ENCODE results near the gene TRIML1.

TRIML1 gene, protein sequence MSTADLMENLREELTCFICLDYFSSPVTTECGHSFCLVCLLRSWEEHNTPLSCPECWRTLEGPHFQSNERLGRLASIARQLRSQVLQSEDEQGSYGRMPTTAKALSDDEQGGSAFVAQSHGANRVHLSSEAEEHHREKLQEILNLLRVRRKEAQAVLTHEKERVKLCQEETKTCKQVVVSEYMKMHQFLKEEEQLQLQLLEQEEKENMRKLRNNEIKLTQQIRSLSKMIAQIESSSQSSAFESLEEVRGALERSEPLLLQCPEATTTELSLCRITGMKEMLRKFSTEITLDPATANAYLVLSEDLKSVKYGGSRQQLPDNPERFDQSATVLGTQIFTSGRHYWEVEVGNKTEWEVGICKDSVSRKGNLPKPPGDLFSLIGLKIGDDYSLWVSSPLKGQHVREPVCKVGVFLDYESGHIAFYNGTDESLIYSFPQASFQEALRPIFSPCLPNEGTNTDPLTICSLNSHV

DNA sequence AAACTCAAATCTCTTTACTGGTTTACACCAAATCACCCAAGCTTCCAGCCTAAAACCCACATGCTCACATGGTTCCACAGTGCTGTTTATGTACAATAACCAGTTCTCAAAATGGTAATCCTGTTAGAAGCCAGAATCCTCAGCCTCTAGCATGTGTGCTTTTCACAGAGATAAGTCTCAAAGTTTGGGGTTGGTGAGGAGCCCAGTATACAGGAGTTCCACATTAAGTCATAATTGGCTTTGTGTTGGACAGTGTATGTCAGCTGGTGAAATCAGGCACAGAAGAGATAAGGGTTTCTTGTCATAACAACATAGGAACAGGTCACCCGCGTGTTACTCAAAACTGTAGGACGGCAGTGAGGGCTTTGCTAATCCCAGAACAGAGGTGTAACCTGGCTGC lies at the start of gene TRIML1:
TRIML1 (plus strand) TSS at position 301 of the 400 bp plus-strand sequence. CDS start 118 bp downstream, outside the sequence.
- no peak for DNase-seq

DNA sequence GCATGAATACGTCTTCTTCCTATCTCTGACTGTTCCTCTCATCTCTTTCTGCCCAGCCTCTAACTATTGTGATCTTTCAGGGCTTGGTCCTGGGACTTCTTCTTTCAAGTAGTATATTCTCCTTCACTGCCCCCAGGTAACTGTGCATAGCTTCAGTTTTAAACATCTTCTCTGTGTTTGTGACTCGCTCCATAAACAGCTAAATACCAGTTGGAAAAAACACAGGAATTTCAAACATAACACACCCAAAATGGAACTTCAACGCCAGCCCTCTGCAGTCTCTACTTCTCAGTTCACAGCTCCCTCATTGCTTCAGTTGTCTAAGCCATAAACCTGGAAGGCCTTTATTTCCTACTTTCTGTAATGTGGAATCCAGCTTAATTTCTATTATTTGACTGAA lies 46.4 kb upstream of the TRIML1 start:
- DNase-seq, result no peak

DNA sequence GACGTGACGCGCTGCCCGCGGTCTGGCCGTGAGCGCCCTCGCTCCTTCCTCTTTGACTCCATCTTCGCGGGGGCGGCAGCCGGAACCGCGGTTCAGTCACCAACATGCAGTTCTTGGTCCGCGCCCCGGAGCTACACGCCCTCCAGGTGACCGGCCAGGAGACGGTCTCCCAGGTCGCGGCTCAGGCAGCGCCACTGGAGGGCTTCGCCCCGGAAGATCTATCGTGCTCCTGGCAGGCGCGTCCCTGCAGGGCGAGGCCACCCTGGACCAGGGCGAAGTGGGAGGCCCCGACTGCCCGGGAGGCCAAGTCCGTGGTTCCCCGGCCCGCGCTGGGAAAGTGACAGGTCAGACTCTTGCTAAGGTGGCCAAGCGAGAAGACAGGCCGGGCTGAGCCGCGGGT lies 32.8 kb upstream of the TRIML1 start:
- no peak for DNase-seq

DNA sequence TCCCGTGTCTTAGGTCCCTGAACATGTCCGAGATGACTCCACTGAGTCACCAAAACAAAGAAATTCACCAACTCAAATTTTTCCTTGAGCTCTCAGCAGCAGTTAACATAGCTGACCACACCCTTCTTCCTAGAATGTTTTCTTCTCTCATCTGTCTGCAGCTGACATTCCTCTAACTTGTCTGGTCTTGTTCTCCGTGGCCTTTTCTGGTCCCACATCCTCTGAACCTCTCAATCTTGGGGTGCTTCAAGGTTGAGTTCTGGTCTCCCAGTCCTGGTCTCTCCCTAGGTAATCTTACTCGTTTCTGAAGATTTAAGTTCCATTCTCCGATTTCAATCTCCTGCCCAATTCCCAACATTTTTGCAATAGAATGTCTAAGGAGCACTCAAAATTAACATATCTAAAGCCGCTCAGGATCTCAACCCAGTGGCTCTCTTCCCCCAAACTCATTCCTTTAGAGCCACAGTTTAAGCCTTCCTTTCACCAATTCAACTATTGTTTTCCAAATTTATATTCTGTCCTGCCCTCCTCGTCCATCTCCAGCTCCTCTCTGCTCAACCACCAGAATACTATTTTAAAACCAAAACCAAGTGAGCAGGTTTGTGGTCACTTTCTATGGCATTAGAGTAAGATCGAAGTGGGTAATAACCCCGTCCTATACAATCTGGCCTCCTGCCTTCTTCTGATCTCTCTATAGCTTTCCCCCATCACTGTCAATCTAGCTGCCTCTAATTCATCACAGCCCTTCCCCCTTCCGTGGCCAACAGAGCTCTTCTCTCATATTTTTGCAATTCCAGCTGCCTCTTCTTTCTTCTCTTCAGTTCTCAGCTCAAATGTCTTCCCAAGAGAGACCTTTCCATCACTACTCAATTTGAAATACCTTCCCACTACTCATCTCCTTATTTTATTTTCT lies 31.1 kb upstream of the TRIML1 start:
- no peak for DNase-seq

DNA sequence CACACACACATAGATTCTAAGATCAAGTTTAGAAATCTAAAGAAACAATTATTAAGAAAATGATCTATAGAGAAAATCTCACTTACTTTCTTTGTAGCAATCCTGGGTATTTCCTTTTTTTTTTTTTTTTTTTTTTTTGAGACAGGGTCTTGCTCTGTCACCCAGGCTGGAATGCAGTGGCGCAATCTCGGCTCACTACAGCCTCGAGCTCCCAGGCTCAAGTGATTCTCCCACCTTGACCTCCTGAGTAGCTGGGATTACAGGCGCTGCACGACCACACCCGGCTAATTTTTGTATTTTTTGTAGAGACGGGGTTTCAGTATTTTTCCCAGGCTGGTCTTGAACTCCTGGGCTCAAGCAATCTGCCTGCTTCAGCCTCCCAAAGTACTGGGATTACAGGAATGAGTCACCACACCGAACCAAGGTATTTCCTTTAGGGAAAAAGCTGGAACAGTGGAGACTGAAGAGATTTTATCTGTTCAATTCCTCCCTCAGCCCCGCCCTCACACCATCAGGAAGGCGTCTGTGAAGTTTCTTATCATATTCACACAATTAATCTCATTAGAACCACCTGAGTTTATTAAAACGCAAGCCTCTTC lies 30.0 kb upstream of the TRIML1 start, which contains the start of gene TRIML2:
TRIML2 (minus strand) TSS at position 447 of the 599 bp plus-strand sequence. CDS start 4,235 bp downstream, outside the sequence.
- no peak for DNase-seq

DNA sequence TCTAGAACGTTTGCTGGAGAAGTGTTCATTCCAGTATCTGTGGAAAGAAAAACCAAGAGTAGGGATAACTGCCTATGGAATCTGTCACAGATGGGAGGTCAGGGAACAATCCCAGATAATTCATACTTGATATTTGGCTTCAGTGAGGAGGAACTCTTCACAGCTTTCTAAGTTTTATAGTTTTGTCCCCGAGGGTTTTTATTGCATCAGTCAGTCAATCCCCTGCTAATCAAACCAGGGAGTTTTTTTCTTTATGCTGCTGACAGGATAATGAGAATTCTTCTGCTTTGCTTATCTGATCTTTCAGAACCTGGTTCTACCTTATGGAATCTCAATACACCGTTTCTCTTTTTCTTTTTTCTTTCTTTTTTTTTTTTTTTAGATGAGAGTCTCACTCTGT lies 29.2 kb upstream of the TRIML1 start:
- no peak for DNase-seq

DNA sequence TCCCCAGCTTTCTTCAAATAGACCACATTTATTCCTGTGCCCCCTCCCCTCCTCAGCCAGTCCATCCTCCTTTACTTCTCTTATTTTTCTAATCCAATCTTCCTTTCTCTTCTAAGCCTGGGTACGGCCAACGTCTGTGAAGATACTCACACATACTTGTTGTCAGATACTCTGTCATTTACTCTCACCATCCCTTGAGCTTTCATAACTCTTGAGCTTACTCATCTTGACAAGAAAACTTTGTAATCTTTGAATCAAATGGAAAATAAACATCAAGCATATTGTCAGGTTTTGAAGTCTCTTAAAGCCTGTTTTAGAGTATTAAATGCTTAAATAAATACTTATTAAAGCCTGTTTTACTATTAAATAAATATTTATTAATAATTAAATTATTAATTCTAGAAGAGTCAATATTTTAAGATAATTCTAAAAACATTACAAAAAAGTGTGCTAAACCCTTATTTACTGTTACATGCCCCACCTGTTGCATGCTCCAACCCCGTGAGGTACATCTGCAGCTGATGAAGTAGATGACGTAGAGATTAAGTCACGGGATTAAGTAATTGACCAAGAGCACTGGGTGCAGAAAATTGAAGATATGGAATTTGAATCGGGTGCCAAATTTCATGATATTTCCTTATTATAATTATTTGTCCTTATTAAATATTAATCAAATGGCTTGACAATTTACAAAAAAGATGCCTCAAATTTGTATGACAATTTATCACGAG lies 28.3 kb upstream of the TRIML1 start:
- no peak for DNase-seq

DNA sequence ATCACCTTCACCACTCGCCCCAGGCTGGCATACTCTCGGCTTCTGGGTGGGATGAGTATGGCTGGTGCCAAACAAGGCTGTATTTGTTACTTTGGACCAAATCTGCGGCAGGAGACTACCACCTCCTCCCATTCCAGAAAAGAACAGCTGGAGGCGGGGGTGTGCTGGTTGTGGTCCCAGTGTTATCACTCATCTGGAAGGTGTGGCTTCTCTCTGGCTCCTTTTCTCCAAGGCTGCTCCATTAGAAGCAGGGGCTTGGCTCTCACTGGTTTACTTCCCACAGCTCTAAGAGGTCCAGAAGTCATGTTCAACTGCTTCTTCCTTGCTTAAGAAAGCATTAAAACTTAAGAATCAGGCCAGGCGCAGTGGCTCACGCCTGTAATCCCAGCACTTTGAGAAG lies 27.3 kb upstream of the TRIML1 start:
- DNase-seq, result no peak

DNA sequence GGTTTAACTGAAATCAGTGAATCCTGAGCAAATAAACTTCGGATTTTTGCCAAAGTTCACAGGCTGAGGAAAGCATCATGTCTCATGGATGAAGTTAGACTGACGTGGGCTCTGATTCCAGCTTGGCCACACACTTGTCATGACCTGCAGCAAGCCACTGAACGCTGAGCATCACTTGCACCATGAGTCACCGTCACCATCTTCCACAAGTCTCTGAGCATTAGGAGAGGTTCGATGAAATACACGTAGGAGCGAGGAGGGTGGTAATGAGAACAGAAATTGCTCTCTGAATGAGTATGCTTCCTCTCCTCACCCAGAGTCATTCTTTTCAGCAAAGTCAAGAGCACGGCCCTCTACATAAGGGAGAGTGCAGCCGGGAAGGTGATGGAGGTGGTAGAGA lies 26.1 kb upstream of the TRIML1 start:
- no peak for DNase-seq

DNA sequence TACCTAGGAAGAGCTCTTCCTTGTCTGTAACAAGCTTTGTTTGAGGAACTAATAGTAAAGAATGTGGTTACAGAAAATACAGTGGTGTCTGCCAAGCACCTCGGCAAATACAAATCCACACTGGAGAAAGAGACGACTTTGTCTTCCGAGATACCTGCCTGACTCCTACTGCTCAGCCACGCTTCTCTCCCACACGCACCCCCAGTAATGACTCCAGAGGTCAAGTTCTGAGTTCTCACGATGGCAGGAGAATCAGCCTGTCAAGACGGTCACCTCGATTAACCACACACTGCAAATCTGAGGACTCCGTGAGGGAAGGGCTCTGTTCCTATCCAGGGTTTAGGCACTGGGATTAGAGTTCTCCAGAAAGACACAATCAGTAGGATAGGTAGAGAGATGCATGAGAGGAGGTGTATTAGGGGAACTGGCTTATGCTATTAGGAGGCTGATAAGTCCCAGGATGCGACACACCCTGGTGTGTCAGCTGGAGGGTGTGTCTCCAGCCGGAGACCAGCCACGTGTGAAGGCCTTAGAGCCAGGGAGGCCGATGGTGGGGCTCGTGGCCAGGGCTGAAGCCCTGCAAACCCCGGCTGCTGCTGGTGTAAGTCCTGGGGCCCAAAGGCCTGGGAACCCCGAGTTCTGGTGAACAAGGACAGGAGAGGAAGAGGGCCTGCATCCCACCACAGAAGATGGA lies 21.5 kb upstream of the TRIML1 start:
- DNase-seq, result no peak

DNA sequence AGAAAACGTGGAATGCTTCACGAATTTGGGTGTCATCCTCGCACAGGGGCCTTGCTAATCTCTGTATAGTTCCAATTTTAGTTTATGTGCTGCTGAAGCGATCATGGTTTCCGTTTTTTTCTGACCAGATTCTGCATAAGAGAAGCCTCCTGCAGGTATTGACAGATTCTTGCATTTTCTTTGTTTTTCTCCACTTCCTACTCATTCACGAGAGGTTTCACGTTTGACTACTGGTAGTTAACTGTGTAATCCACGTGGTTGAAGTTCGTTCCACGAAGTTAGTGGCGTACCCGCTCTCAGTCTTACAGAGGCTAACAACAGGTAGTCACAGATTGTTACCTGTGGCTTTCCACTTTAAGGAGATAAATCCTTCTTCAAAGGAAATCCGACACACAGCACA lies 17.7 kb upstream of the TRIML1 start:
- DNase-seq, result no peak

DNA sequence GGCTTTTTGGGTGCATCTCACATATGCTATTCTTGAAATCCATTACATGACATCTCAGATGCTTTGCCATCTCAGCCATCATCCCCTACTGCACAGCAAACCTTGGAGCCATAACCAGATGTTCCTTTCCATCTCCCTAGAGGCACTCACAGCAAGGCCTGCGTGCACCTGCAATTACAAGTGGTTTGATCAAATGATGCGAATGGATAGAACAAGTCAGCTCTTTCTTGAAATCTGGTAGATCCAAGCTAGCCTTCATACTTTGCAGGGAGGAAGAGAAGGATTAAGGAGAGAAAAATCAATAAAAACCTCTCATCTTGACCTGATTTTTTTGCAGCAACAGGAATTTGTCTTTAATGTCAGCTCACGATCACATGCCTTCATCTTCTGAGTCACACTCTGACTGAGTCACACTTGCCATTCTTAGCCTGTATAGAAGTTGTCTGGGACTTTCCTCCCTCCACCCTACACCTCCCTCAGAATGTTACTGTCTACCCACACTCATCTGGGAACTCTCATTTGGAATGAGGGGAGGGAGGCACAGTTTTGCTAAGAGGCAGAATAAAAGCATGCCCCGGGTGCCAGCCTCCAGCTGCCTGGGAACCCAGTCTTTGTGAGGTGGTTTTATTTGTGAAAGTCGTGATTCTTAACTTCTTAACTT lies 11.9 kb upstream of the TRIML1 start:
- DNase-seq, result no peak

DNA sequence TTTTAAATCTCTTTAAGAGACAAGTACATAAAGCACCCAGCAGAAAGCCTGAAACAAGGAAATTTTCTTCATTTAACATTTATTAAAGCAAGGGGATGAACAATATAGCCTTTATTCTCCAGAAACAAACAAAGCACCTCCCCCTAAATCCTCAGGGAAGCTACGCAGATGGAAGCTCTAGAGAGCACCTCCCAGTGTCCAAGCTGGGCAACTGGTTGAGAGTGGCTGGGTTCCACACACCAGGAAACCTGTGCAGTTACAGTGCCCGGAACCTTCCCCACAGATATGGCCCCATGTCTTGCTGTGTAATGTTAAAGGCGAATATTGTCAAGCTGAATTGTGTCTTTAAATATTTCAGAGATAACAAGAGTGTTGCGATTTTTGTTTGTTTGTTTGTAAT lies 8.9 kb upstream of the TRIML1 start:
- no peak for DNase-seq

DNA sequence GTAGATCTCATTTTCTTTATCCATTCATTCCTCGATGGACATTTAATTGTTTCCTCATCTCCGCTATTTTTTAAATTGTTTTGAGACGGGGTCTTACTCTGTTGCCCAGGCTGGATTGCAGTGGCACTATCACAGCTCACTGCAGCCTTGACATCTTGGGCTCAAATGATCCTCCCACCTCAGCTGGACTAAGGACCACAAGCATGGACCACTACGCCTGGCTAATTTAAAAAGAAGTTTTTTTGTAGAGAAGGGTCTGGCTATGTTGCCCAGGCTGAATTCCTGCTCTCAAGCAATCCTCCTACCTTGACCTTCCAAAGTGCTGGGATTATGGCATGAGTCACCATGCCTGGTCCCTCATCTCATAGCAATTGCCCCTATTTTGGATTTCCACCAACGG lies 7.0 kb upstream of the TRIML1 start:
- DNase-seq, result no peak

DNA sequence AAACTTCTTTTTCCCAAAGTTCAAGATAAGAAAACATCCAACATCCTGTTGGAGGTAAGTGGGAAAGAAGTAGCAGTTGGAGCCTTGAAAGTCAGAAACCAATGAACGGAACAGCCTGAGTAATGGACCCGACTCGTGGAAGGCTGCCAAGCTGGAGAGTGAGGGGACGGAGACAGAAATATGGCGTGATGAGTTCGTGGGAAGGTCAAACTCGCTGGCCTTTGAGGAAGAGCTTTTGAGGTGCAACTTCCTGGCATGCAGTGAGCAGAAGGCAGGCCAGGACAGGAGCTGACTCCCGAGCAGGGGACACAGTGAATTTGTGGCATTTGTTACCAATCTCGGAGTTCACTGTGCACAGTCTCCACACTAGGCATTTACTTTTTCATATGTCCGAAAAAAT lies 1.0 kb upstream of the TRIML1 start:
- DNase-seq, result no peak

DNA sequence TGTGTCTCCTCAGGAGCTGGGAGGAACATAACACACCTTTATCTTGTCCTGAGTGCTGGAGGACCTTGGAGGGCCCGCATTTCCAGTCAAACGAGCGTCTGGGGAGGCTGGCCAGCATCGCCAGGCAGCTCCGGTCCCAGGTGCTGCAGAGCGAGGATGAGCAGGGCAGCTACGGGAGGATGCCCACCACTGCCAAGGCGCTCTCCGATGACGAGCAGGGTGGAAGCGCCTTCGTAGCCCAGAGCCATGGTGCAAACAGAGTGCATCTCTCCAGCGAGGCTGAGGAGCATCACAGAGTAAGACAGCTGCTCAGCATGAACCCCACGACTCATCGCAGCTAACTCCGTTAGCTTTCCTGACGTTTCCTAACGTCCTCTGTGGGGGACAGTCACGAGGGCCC lies 430 bp downstream of the TRIML1 start:
- DNase-seq, result no peak

DNA sequence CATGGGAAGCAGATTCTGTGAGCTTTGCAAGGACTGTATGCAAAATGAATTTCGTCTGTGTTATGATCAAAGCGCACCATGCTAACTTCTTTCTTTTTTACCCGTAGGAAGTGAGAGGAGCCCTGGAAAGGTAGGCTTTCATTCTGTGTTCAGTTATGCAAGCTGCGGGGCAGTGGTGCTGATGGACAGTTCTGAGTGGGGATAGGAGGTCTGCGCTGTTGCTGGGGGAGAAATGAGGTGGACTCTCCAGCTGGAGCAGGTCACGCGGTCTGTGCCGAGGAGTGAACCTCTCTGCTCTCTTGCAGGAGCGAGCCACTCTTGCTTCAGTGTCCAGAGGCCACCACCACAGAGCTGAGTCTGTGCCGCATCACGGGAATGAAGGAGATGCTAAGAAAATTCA lies 4.5 kb downstream of the TRIML1 start:
- no peak for DNase-seq

DNA sequence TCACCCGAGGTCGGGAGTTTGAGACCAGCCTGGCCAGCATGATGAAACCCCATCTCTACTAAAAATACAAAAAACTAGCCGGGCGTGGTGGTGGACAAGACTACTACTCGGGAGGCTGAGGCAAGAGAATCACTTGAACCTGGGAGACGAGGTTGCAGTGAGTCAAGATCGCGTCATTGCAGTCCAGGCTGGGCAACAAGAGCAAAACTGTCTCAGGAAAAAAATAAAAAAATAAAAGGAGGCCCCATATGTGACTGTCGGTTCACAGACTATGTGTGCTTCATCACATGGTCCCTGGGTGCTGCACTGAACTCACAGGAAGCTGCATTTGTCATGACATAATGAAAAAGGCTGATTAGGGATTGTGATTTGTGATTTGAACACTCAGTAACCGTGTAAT lies 6.4 kb downstream of the TRIML1 start:
- no peak for DNase-seq

DNA sequence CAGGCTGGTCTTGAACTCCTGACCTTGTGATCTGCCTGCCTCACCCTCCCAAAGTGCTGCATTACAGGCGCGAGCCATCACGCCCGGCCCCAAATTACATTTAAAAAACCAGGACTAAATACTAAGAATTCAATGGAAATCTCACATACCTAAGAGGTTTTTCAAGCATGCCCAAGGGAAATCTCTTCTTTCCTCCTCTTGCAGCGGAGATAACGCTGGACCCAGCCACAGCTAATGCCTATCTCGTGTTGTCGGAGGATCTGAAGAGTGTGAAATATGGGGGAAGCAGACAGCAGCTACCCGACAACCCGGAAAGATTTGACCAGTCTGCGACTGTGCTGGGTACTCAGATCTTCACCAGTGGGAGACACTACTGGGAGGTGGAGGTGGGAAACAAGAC lies 7.4 kb downstream of the TRIML1 start:
- no peak for DNase-seq

DNA sequence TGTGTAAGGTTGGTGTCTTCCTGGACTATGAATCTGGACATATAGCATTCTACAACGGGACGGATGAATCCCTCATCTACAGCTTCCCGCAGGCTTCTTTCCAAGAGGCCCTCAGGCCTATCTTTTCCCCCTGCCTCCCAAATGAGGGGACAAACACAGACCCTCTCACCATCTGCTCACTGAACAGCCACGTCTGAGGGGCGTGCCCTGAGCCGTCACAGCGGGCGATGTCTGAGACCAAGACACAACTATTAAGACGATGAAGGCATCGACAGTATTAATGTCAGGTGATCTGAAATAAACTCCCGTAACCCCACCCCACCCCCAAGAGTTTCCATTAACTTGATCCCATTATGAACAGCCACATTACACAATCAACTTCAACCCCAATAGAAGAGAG lies 7.9 kb downstream of the TRIML1 start:
- DNase-seq, result no peak

DNA sequence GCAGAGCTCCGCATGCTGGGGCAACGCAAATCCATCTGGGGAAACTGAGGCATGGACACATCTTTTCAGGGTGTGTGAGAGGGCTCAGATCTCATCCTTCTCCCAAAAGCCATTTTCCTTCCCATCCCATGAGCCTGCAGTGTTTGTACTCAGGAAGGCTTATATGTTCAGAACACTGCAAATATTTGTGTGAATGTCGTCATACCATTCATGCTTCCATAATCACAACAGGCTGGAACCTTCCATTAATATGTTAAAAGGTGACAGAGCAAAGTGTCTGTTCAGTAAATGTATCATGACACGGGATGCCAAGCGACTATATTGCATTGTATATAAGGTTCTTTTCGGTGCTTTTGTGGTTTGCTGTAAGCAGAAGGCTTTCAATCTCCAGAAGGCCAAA lies 8.5 kb downstream of the TRIML1 start:
- no peak for DNase-seq

All from NCI-H146 (cell line).